CD14-positive monocyte (primary cell): ENCODE results near the gene P4HA2. TPM values are rescaled to one million over a fixed set of nuclear protein-coding genes. Genes with fewer than 3 reads are reported as not detected.

Source experiments
- DNase-seq, 3 donors: peaks; one replicate each; pipeline ENCODE4 v3.0.0-alpha.2; 2011 to 2022
- H2AFZ ChIP-seq: 2 replicates; pipeline ENCODE4 v1.6.0; 2012; ENCODE audit warnings: mild to moderate bottlenecking, low read depth, low read length, inconsistent platforms; ENCODE audit not compliant: insufficient read depth, poor library complexity, severe bottlenecking
- H3K27ac ChIP-seq, 2 donors: 1 replicate in 1 of 2; 2 replicates in 1 of 2; pipeline ENCODE4 v1.5.1; 2012 to 2013; ENCODE audit warnings: low read length in 2 of 2, control low read depth in 1 of 2, inconsistent platforms in 1 of 2, low read depth in 1 of 2, mild to moderate bottlenecking in 1 of 2
- H3K27me3 ChIP-seq, 2 donors: one replicate each; pipeline versions ENCODE4 v1.6.0 to v1.6.1; 2011 to 2013; ENCODE audit warnings: low read length in 2 of 2; ENCODE audit not compliant: control insufficient read depth in 2 of 2, insufficient read depth in 2 of 2
- H3K36me3 ChIP-seq, 2 donors: replicated peaks in 1 of 2; 1 replicate in 1 of 2; 2 replicates in 1 of 2; pipeline versions ENCODE4 v1.5.1 to v1.6.1; 2012 to 2013; ENCODE audit warnings: low read length in 2 of 2, control low read depth in 1 of 2, inconsistent platforms in 1 of 2, mild to moderate bottlenecking in 1 of 2; ENCODE audit not compliant: insufficient read depth in 2 of 2, control insufficient read depth in 1 of 2
- H3K4me1 ChIP-seq, 2 donors: 1 replicate in 1 of 2; 2 replicates in 1 of 2; pipeline versions ENCODE4 v1.5.1 to v1.6.1; 2012 to 2013; ENCODE audit warnings: low read length in 2 of 2, control low read depth in 1 of 2, inconsistent platforms in 1 of 2, mild to moderate bottlenecking in 1 of 2, moderate library complexity in 1 of 2; ENCODE audit not compliant: insufficient read depth in 2 of 2, control insufficient read depth in 1 of 2
- H3K4me2 ChIP-seq: replicated peaks from 2 replicates; pipeline ENCODE3; 2012; ENCODE audit warnings: low read length, moderate library complexity, mild to moderate bottlenecking; ENCODE audit not compliant: poor library complexity, severe bottlenecking; ENCODE audit errors: extremely low read depth
- H3K4me3 ChIP-seq, 3 experiments: fragments of 200-600 bp in 1 of 3; sonication (generic) in 1 of 3; replicated peaks in 1 of 3; 1 replicate in 2 of 3; 2 replicates in 1 of 3; pipeline ENCODE4 v1.5.1; 2011 to 2013; ENCODE audit warnings: low read length in 3 of 3, mild to moderate bottlenecking in 3 of 3, control low read depth in 2 of 3, low read depth in 2 of 3, inconsistent platforms in 1 of 3, moderate library complexity in 1 of 3
- H3K79me2 ChIP-seq: 2 replicates; pipeline ENCODE4 v1.6.0; 2012; ENCODE audit warnings: mild to moderate bottlenecking, control low read depth, inconsistent platforms, low read length, moderate library complexity; ENCODE audit not compliant: insufficient read depth
- H3K9ac ChIP-seq: 2 replicates; pipeline ENCODE4 v1.6.0; 2017; ENCODE audit warnings: low read length, mild to moderate bottlenecking; ENCODE audit not compliant: insufficient read depth, poor library complexity, severe bottlenecking
- H3K9me3 ChIP-seq, 2 donors: replicated peaks in 1 of 2; 1 replicate in 1 of 2; 2 replicates in 1 of 2; pipeline versions ENCODE4 v1.5.1 to v1.6.1; 2012 to 2013; ENCODE audit warnings: low read length in 2 of 2, control low read depth in 1 of 2; ENCODE audit not compliant: control insufficient read depth in 1 of 2, insufficient read depth in 1 of 2
- H4K20me1 ChIP-seq: 2 replicates; pipeline ENCODE4 v1.6.0; 2012; ENCODE audit warnings: mild to moderate bottlenecking, low read length, control low read depth, moderate library complexity; ENCODE audit not compliant: insufficient read depth
- H3K27ac Mint-ChIP-seq, 7 donors: one replicate each; pipeline ENCODE4 v1.8.0; 2020; ENCODE audit warnings: mild to moderate bottlenecking in 7 of 7, mixed read lengths in 7 of 7, moderate library complexity in 6 of 7, inconsistent platforms in 2 of 7
- H3K27me3 Mint-ChIP-seq, 3 donors: one replicate each; pipeline ENCODE4 v1.8.0; 2021 to 2022; ENCODE audit warnings: low read depth in 3 of 3, mild to moderate bottlenecking in 3 of 3, mixed read lengths in 3 of 3, moderate library complexity in 3 of 3, inconsistent platforms in 1 of 3
- H3K36me3 Mint-ChIP-seq, 2 donors: one replicate each; pipeline ENCODE4 v1.8.0; 2020; ENCODE audit warnings: mixed read lengths in 2 of 2, inconsistent platforms in 1 of 2, mild to moderate bottlenecking in 1 of 2
- H3K4me1 Mint-ChIP-seq: one replicate; pipeline ENCODE4 v1.8.0; 2020; ENCODE audit warnings: mild to moderate bottlenecking, mixed read lengths
- H3K4me3 Mint-ChIP-seq, 2 donors: one replicate each; pipeline ENCODE4 v1.8.0; 2020; ENCODE audit warnings: mild to moderate bottlenecking in 2 of 2, mixed read lengths in 2 of 2, moderate library complexity in 1 of 2
- H3K9me3 Mint-ChIP-seq, 7 donors: one replicate each; pipeline ENCODE4 v1.8.0; 2020 to 2022; ENCODE audit warnings: mixed read lengths in 7 of 7, mild to moderate bottlenecking in 6 of 7, moderate library complexity in 6 of 7, inconsistent platforms in 2 of 7
- CTCF ChIP-seq: fragments of 200-600 bp; IDR thresholded peaks from one replicate; pipeline ENCODE4 v1.8.0; 2022; ENCODE audit warnings: antibody characterized with exemption, mild to moderate bottlenecking
- WGBS: methylation state at CpG from one replicate; pipeline ENCODE4 v1.1.5; 2013; ENCODE audit warnings: missing lambda C conversion rate; ENCODE audit not compliant: insufficient coverage; 5-methylcytosine and 5-hydroxymethylcytosine counted together
- intact Hi-C, 2 donors: fragments of 100-400 bp; cut with micrococcal nuclease; formaldehyde crosslinking; loops; one replicate each; pipeline versions ENCODE4 v1.15.0 to v1.15.1; 2023
- polyA plus RNA-seq, 3 donors: library from polyadenylated mRNA; depleted of rRNA in 1 of 3; unstranded in 2 of 3; stranded (reverse) in 1 of 3; fragments of 300-500 nt in 2 of 3; fragments of >200 nt in 1 of 3; fragmentation: Illumina TruSeq in 2 of 3; gene quantifications; 1 replicate in 2 of 3; 2 replicates in 1 of 3; pipeline ENCODE4 v1.2.3, GENCODE V29; 2012 to 2021

Gene P4HA2
- polyA plus RNA-seq, 3 donors, result 0.12 to 0.99 (median 0.45) TPM

- no peak for DNase-seq
- Histone ChIP-seq H4K20me1 (no peaks in the 10 kb centered on the region), H3K4me1 (peaks cover 3 to 19% of the 10 kb centered on the region in 2 donors), H3K79me2 (no peaks in the 10 kb centered on the region), H3K4me2 (no peak overlapping the region), H2AFZ (no peak overlapping the region), H3K9me3 (no peaks in the 10 kb centered on the region), H3K36me3 (no peaks in the 10 kb centered on the region), H3K4me3 (no peak overlapping the region), H3K9ac (no peak overlapping the region), H3K27ac (no peak overlapping the region), H3K27me3 (no peaks in the 10 kb centered on the region)
- Mint-ChIP-seq H3K27ac (no peak overlapping the region), H3K9me3 (no peaks in the 10 kb centered on the region), H3K4me3 (no peak overlapping the region), H3K27me3 (peaks cover 8 to 16% (median 15%) of the 10 kb centered on the region in 3 donors), H3K4me1 (peaks cover 22% of the 10 kb centered on the region), H3K36me3 (peaks cover 2% of the 10 kb centered on the region in 2 donors)
- no CpG with 5 or more reads among the region's 2 CpGs for WGBS
- no peak for TF ChIP-seq CTCF
- intact Hi-C loops, result loop anchor here (5.0 to 10.0 kb wide), 2 partner anchors 49 to 51 kb away; no protein-coding TSS in a partner anchor
Measured at GRCh38 chr5:132273631-132274030, 46.0 kb upstream of the P4HA2 start.

GRCh38 chr5:132272311-132273210, 44.9 kb upstream of the P4HA2 start:
- peak overlapping the region in 1 of 3 experiments; percentile 29 for H3K4me3 ChIP-seq
- peak overlapping the region; percentile 74 to 86 for H3K4me3 Mint-ChIP-seq
- no peaks in the 10 kb centered on the region for H3K27me3 ChIP-seq
- no peak overlapping the region for H3K27ac ChIP-seq
- TF ChIP-seq CTCF, result peak; percentile 93
- peak overlapping the region in 2 of 7 donors; percentile 70 to 78 for H3K27ac Mint-ChIP-seq
- H4K20me1 ChIP-seq, result no peaks in the 10 kb centered on the region
- no peaks in the 10 kb centered on the region for H3K9me3 Mint-ChIP-seq
- H3K4me1 Mint-ChIP-seq, result peaks cover 21% of the 10 kb centered on the region
- no peak overlapping the region for H3K9ac ChIP-seq
- H3K4me1 ChIP-seq, result peaks cover 3 to 17% of the 10 kb centered on the region in 2 donors
- peaks cover 2% of the 10 kb centered on the region in 2 donors for H3K36me3 Mint-ChIP-seq
- DNase-seq, result peak; percentile 42 to 56 (median 47)
- no peaks in the 10 kb centered on the region for H3K36me3 ChIP-seq
- peak overlapping the region; percentile 54 for H2AFZ ChIP-seq
- no peaks in the 10 kb centered on the region for H3K79me2 ChIP-seq
- H3K27me3 Mint-ChIP-seq, result peaks cover 8 to 18% (median 15%) of the 10 kb centered on the region in 3 donors
- H3K9me3 ChIP-seq, result no peaks in the 10 kb centered on the region
- intact Hi-C loops, result loop anchor here (5.0 to 10.0 kb wide), 2 partner anchors 50 to 52 kb away; no protein-coding TSS in a partner anchor
- 58% methylated on average over 27 of the region's 37 CpGs for WGBS
- H3K4me2 ChIP-seq, result peak overlapping the region; percentile 39
